ENCODE measurements around the gene MYO1E. TPM values are rescaled to one million over a fixed set of nuclear protein-coding genes. Genes with fewer than 3 reads are reported as not detected.

Gene MYO1E
- total RNA-seq, 1 experiment from 2014 or later, result 37.5 TPM

DNA sequence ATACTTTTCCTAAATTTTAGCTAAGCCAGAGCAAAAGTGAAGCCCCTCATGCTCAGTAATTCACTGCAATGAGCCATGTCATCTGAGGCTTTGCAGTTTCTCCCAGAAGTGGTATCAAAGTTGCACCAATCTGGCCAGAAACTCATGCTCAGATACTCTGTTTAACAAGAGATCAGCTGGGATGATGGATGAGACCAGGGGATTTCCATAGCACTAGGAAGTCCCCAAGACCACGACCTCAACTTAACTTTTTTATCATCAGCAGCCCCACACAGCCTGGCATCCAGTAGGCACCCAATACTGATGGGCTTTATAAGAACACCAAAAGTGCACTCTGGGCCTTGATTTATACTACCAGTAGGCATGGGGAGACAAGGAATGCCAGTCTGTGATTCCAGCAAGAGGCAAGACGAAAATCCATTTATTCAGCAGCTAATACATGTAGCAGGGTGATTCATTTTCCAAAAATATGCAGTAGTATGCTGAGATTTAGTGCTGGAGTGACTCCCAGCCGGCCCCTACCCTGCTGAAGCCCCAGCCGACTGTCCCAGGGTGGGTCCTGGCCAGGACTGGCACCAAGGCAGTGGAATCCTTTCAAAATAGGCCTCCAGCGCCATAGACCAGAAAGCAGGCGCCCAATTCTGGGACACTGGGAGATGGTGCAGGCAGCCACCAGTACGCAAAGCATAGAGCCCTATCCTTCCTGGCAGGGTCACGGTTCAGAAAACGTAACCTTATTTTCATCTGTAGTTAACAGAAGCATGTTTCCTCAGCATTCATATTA, 166.6 kb downstream of the MYO1E start:
- DNase-seq (ENCODE audit: extremely low read depth, low read depth), result no peak

DNA sequence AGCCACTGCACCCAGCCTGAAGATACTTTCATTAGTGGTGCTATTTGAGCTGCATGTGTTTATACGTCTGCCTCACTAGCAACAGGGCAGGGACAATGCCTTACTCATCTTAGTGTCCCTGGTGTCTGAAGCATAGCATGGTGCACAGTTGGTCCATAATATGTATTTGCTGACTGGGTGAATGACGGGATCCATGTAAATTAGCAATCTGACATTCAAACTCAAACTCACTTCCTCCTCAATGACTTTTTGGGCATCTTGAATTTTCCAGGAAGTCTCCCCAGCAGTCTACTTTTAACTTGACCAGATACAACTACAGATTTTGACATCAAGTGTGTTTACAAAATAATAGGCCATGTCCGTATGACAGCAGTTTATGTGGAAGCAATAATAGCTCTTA, 169.0 kb downstream of the MYO1E start:
- DNase-seq (ENCODE audit: extremely low read depth, low read depth), result no peak

GRCh38 chr15:59203008-59203407, 169.7 kb downstream of the MYO1E start:
- no peak for DNase-seq (ENCODE audit: extremely low read depth, low read depth)

DNA sequence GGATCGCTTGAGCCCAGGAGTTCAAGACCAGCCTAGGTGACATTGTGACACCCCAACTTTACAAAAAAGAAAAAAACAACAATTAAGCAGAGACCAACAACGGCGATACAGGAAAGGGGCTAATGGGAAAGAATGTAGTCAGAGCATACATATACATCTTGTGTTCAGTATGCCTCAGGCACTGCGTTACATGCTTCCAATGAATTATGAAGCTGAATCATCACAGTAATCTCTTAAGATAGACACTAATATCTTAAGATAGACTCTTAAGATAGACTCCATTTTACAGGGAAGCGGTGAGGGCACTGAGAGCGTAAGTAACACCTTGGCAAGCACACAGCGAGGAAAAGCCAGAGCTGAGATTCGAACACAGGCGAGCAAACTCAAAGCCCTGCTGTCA, 172.1 kb downstream of the MYO1E start:
- no peak for DNase-seq (ENCODE audit: extremely low read depth, low read depth)

DNA sequence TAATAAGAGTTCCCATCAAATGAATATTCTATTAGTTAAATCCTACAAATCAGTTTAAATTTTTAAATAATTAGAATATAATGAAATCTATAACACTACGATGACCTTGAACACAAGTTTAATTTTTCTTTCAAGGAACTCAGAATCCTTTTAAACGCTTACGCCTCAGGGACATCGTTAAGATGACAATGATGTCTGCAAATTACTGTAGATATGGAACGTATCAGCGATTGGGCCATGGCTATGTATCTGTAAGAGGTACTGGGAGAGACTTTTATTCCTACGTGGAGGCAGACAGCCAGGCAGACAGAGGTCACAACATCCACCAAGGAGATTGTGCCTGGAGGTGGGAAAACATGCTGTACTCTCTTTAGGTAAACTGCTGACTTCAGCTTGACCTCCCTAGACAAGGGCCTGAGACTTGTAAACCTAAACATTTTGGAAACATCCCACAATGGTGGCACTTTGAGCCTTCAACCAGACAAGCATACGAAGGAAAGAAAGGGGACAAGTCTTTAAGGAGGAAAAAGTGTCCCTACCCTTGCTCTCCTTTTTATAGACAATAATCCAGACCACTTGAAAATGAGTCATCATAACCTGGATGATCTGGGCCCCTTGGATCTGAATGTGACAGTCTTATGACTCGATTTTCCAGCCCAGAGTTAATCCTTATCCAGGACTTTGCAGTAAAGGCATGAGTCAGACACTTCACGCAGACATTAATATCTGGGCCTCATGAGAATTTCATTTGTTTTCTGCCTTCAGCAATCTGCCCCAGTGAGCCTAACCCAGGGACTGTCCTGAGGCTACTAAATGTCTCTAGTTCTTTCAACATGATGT, 172.8 kb downstream of the MYO1E start:
- no peak for DNase-seq (ENCODE audit: extremely low read depth, low read depth)

GRCh38 chr15:59197454-59197853, 175.2 kb downstream of the MYO1E start:
- DNase-seq (ENCODE audit: extremely low read depth, low read depth), result no peak

DNA sequence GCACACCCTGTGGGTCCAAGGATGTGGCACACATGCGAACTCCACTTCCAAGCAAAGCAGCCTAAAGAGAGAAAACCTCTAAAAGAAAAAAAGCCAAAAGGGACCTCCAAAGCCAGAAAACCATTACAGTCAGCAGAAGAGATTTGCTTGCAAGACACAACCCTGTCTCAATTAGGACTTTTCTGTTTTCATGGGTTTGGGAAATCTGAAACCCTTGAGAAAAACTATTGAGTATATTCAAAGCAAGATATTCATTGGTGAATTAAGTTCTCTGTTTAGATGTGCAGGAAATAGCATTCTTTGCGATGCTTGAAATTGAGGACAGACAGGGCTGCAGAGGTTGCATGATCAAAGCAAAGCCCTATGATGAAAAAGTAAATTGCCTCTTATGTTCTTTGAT, 176.3 kb downstream of the MYO1E start:
- DNase-seq (ENCODE audit: extremely low read depth, low read depth), result no peak

- no peak for DNase-seq (ENCODE audit: extremely low read depth, low read depth)
These were observed 177.9 kb downstream of the MYO1E start for GRCh38 chr15:59194639-59195325.

- no peak for DNase-seq (ENCODE audit: extremely low read depth, low read depth)
These were observed 180.8 kb downstream of the MYO1E start for GRCh38 chr15:59191855-59192237.

GRCh38 chr15:59190291-59190690, 182.4 kb downstream of the MYO1E start:
- DNase-seq (ENCODE audit: extremely low read depth, low read depth), result no peak

GRCh38 chr15:59189241-59189640, 183.4 kb downstream of the MYO1E start:
- no peak for DNase-seq (ENCODE audit: extremely low read depth, low read depth)

DNA sequence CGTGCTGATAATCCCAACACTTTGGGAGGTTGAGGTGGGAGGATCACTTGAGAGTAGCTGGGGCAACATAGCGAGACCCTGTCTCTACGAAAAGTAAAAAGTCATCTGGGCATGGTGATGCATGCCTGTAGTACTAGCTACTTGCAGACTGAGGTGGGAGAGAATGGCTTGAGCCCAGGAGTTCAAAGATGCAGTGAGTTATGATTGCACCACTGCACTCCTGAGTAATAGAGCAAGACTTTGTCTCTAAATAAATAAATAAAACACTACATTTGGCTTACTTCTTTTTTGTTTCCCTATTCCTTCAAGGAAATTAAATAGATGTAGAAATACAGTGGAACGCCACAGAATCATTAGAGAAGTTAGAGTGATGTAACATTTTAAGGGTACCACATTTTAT, 186.2 kb downstream of the MYO1E start:
- DNase-seq (ENCODE audit: extremely low read depth, low read depth), result no peak

- no peak for DNase-seq (ENCODE audit: extremely low read depth, low read depth)
These were observed 186.9 kb downstream of the MYO1E start for GRCh38 chr15:59185725-59186124.

GRCh38 chr15:59180945-59181600, 191.6 kb downstream of the MYO1E start:
- DNase-seq (ENCODE audit: extremely low read depth, low read depth), result no peak

DNA sequence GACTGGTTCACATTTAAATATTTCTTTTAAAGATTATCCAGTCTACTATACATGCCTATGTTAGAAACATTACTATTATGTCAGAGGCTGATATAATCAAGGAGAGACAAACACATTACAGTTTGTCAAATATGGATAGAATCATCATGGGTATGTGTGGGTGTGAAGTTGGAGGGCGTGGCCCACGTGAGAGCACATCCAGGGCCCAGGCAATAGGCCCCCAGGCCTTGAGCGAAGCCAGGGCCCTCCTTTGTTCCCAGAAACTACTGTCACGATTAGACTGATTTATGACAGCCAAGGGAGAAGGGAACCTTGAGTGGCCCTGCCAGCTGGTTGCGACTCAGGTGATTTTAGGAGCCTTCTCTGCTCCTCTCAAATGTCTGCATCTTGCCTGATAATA, 193.0 kb downstream of the MYO1E start:
- no peak for DNase-seq (ENCODE audit: extremely low read depth, low read depth)

DNA sequence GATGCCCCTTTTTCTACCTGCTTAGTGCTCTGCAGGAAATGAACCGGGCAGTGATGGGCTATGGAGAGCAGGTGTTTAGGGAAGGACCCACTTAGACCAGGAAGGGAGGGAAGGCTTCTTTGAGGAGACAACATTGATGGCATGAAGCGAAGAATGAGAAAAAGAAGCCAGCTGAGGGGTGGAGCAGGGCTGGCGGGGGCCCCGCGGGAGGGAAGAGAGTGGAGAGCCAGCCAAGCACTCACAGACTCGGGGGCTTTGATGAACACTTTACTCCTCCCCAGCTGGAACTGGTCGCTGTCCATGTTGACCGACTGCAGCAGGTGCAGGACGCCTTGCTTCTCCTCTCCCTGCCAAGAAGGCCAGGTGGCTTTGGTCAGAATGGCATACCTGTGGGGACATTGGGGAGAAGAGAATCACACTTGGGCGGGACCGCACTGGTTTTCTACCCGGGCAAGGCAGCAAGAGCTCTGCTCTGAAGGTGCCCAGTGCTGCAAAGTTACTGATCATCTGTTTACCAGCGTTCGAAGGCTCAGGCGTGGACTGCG, 194.4 kb downstream of the MYO1E start:
- no peak for DNase-seq (ENCODE audit: extremely low read depth, low read depth)

GRCh38 chr15:59177317-59177660, 195.4 kb downstream of the MYO1E start:
- DNase-seq (ENCODE audit: extremely low read depth, low read depth), result no peak

DNA sequence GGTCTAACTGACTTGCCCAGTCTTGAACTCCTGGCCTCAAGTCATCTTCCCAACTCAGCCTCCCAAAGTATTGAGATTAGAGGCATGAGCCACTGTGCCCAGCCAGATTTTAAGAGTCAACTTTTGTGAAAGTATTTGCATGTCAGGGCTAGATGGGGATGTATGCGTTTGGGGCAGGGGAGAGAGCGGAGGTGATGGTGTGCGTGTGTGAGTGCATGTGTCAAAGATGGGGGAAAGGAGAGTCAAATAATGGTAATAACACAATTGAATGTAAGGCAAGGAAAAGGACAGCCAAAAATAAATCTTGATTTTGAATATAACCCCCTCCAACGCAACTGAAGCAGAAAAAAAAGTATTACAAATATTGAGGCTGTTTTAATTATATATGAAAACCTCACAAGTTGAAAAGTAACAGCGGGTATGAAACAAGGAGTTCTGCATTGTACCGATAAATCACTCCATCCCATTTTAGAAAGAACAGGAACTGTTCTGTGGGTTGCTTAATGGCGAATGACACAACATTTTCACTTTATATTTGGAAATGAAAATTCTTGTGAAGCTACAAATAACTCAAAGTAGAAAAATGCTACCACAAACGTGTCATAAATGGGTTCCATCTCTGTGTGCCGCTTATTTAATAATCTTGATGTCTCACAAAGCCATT, 195.9 kb downstream of the MYO1E start:
- DNase-seq (ENCODE audit: extremely low read depth, low read depth), result no peak

- peak; percentile 58 for DNase-seq (ENCODE audit: extremely low read depth, low read depth)
These were observed 197.5 kb downstream of the MYO1E start for GRCh38 chr15:59174835-59175831.
